HUES64 (cell line): ENCODE data around the gene SF3B1.
"Not testable (repeated sequence)": the region's sequence is repeated elsewhere in the genome, so short reads cannot be mapped to it uniquely, and the experiment has no call there.

Experiments used
- H3K27ac ChIP-seq: 2 replicates; pipeline ENCODE4 v1.7.0; 2013; ENCODE audit warnings: low read depth, low read length, inconsistent platforms
- H3K27me3 ChIP-seq: 2 replicates; pipeline ENCODE4 v1.6.1; 2013; ENCODE audit warnings: mild to moderate bottlenecking, low read length; ENCODE audit not compliant: insufficient read depth
- H3K36me3 ChIP-seq: 2 replicates; pipeline ENCODE4 v1.6.1; 2013; ENCODE audit warnings: mild to moderate bottlenecking, low read length; ENCODE audit not compliant: insufficient read depth
- H3K4me1 ChIP-seq: 2 replicates; pipeline ENCODE4 v1.6.1; 2013; ENCODE audit warnings: mild to moderate bottlenecking, low read length, moderate library complexity; ENCODE audit not compliant: insufficient read depth
- H3K4me3 ChIP-seq: 2 replicates; pipeline ENCODE4 v1.5.1; 2013; ENCODE audit warnings: mild to moderate bottlenecking, low read length, moderate library complexity
- H3K9ac ChIP-seq: 2 replicates; pipeline ENCODE4 v1.6.1; 2013; ENCODE audit warnings: mild to moderate bottlenecking, low read depth, low read length
- H3K9me3 ChIP-seq: 2 replicates; pipeline ENCODE4 v1.6.1; 2013; ENCODE audit warnings: low read depth, low read length; ENCODE audit not compliant: insufficient read depth
- WGBS: fragments of 150-250, 120-280 bp; methylation state at CpG from one replicate; pipeline ENCODE4 v1.1.7; 2013; ENCODE audit warnings: missing lambda C conversion rate; 5-methylcytosine and 5-hydroxymethylcytosine counted together

SF3B1 gene

GRCh38 chr2:197453914-197454398, 19.1 kb upstream of the SF3B1 start:
- peaks cover 11% of the 10 kb centered on the region; the same call in 1 of the 2 replicates for H3K4me1 ChIP-seq
- H3K4me3 ChIP-seq = peak overlapping the region; percentile 77
- no peaks in the 10 kb centered on the region for H3K9me3 ChIP-seq
- no peaks in the 10 kb centered on the region for H3K36me3 ChIP-seq
- no peaks in the 10 kb centered on the region for H3K27me3 ChIP-seq
- peak overlapping the region; percentile 68 for H3K9ac ChIP-seq
- H3K27ac ChIP-seq = peak overlapping the region; percentile 86
- 0% methylated on average over 7 of the region's 11 CpGs for WGBS

DNA sequence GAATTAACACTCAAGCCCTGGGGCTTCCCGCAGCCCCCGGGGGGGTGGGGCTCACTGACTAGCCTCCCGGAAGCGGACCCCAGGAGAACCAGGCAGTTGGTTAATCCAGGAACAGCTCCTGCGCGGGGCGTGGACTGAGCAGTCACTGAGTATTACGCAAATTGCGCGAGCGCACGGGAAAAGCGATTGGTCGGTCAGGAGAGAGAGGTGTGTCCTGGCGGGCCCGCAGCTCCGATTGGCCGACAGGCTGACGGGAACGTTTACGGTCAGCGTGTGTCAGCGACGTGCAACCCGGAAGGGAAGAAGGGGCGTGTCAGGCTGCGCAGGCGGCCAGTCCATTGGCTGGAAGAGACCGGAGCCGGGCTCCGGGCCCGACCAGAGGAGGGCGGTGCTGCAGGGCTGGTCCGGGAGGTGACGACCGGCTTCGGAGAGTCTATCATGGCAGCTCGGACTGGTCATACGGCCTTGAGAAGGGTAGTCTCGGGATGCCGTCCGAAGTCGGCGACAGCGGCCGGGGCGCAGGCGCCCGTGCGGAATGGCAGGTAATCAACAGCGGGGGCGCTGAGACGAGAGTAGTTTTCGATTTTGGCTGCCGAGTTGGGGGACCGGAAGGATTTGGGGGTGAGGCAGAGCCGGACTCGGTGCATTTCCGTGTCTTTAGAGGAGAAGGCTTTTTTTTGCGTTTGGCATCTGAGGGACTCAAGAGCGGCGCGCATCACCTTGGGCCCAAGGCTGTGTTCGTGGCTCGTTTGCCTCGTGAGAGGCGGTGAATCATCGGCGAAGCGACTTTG, 18.5 kb upstream of the SF3B1 start, which contains the start of gene COQ10B:
COQ10B (plus strand) TSS at position 430 of the 791 bp plus-strand sequence; CDS start at position 439, 9 bp downstream.
- H3K4me3 ChIP-seq = peak within 1 kb of the TSS; percentile 77
- no peaks in the 10 kb centered on the region for H3K36me3 ChIP-seq
- H3K9ac ChIP-seq = peak within 1 kb of the TSS; percentile 68
- no peaks in the 10 kb centered on the region for H3K27me3 ChIP-seq
- H3K4me1 ChIP-seq = peaks cover 11% of the 10 kb centered on the region; the same call in 1 of the 2 replicates
- under 1% methylated on average over 70 of the region's 70 CpGs for WGBS
- no peaks in the 10 kb centered on the region for H3K9me3 ChIP-seq
- H3K27ac ChIP-seq = peak within 1 kb of the TSS; percentile 86

DNA sequence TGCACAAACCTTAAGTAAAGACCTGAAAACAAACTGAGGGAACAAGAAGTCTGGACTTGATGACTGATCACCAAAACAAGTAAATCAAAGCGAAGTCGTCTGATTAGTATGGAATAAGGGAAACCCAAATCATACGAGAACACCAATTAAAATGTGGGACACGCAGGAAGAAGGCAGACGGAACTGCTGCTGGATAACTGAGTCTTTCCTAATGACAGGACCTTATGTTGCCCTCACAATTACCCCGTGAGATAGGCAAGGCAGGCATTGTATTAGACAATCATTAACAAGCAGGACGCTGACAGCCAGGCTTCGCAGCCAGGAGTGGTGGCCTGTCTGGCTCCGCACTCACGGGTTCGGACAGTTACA, 17.9 kb upstream of the SF3B1 start:
- WGBS = 16% methylated on average over 11 of the region's 11 CpGs
- Histone ChIP-seq H3K27ac (no peak overlapping the region; the same call in 1 of the 2 replicates), H3K9ac (peak overlapping the region; percentile 2; the same call in 1 of the 2 replicates)

GRCh38 chr2:197450935-197451358, 16.1 kb upstream of the SF3B1 start:
- not testable (repeated sequence) for H3K27ac ChIP-seq, H3K9me3 ChIP-seq, H3K4me3 ChIP-seq, H3K9ac ChIP-seq, H3K27me3 ChIP-seq, H3K36me3 ChIP-seq
- peaks cover 11% of the 10 kb centered on the region; the same call in 1 of the 2 replicates for H3K4me1 ChIP-seq
- WGBS = 90% methylated on average over 6 of the region's 6 CpGs

More for the DNA sequence above, 17.9 kb upstream of the SF3B1 start:
- no peaks in the 10 kb centered on the region for H3K9me3 ChIP-seq
- H3K27me3 ChIP-seq = no peaks in the 10 kb centered on the region
- H3K36me3 ChIP-seq = no peaks in the 10 kb centered on the region
- H3K4me1 ChIP-seq = peaks cover 11% of the 10 kb centered on the region; the same call in 1 of the 2 replicates
- H3K4me3 ChIP-seq = peak overlapping the region; percentile 77

GRCh38 chr2:197450465-197450864, 15.6 kb upstream of the SF3B1 start:
- no peaks in the 10 kb centered on the region for H3K9me3 ChIP-seq
- no peaks in the 10 kb centered on the region for H3K36me3 ChIP-seq
- H3K4me1 ChIP-seq = peaks cover 11% of the 10 kb centered on the region; the same call in 1 of the 2 replicates
- WGBS = 95% methylated on average over 25 of the region's 25 CpGs
- no peak overlapping the region for H3K27ac ChIP-seq
- no peaks in the 10 kb centered on the region for H3K27me3 ChIP-seq
- no peak overlapping the region for H3K9ac ChIP-seq
- no peak overlapping the region for H3K4me3 ChIP-seq

DNA sequence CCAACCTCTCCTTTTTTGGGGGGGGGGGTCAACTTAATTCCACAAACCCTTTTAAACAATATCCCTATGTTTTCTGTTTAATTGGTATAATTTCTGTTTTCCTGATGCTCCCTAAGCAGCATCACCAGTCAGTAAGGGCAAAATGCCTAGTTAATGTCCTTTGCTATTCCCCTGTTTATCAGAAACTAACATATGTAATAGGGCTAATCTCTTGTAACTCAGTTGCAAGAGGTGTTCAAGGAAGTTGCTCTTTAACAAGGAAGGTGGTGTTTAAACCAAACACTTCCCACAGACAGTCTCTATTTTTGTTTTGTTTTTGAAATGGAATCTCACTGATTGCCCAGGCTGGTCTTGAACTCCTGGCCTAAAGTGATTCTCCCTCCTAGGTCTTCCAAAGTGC, 12.0 kb upstream of the SF3B1 start:
- Histone ChIP-seq H3K9me3 (no peaks in the 10 kb centered on the region), H3K36me3 (no peaks in the 10 kb centered on the region), H3K27ac (no peak overlapping the region), H3K9ac (no peak overlapping the region), H3K4me3 (no peak overlapping the region), H3K27me3 (no peaks in the 10 kb centered on the region), H3K4me1 (no peaks in the 10 kb centered on the region)

GRCh38 chr2:197445746-197446145, 10.9 kb upstream of the SF3B1 start:
- WGBS = 100% methylated on average over 1 of the region's 1 CpG
- H3K36me3 ChIP-seq = no peaks in the 10 kb centered on the region

DNA sequence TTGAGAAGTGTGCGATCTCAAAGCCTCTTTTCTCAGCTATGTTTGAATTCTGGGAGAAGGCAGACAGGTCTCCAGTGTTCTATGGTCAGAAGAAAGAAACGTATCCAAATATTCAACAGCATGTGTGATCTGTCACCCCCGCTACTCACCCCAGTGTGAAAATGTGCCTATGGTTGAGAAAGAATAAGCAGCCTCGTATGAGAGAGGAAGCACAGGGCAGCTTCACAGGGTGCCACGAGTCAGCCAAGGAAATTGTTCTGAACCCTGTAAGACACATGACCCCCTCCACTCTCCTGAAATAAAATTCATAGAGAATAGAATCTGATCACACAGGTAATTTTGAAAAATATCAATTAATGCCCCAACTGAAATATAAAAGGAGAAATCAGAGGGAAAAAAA, 8.0 kb upstream of the SF3B1 start:
- Histone ChIP-seq H3K27ac (no peak overlapping the region), H3K9me3 (no peaks in the 10 kb centered on the region), H3K27me3 (no peaks in the 10 kb centered on the region), H3K4me3 (no peak overlapping the region), H3K9ac (no peak overlapping the region), H3K4me1 (no peaks in the 10 kb centered on the region), H3K36me3 (no peaks in the 10 kb centered on the region)
- WGBS = 86% methylated on average over 5 of the region's 5 CpGs

More at GRCh38 chr2:197445746-197446145, 10.9 kb upstream of the SF3B1 start:
- Histone ChIP-seq H3K4me3 (no peak overlapping the region), H3K9me3 (no peaks in the 10 kb centered on the region), H3K27me3 (no peaks in the 10 kb centered on the region), H3K9ac (no peak overlapping the region), H3K27ac (no peak overlapping the region), H3K4me1 (no peaks in the 10 kb centered on the region)

- Histone ChIP-seq H3K9ac (no peak overlapping the region), H3K4me3 (no peak overlapping the region), H3K9me3 (no peaks in the 10 kb centered on the region), H3K36me3 (no peaks in the 10 kb centered on the region), H3K27ac (no peak overlapping the region), H3K4me1 (peaks cover 12% of the 10 kb centered on the region), H3K27me3 (no peaks in the 10 kb centered on the region)
- 99% methylated on average over 2 of the region's 2 CpGs for WGBS
These were observed 2.6 kb upstream of the SF3B1 start for GRCh38 chr2:197437380-197437779.

DNA sequence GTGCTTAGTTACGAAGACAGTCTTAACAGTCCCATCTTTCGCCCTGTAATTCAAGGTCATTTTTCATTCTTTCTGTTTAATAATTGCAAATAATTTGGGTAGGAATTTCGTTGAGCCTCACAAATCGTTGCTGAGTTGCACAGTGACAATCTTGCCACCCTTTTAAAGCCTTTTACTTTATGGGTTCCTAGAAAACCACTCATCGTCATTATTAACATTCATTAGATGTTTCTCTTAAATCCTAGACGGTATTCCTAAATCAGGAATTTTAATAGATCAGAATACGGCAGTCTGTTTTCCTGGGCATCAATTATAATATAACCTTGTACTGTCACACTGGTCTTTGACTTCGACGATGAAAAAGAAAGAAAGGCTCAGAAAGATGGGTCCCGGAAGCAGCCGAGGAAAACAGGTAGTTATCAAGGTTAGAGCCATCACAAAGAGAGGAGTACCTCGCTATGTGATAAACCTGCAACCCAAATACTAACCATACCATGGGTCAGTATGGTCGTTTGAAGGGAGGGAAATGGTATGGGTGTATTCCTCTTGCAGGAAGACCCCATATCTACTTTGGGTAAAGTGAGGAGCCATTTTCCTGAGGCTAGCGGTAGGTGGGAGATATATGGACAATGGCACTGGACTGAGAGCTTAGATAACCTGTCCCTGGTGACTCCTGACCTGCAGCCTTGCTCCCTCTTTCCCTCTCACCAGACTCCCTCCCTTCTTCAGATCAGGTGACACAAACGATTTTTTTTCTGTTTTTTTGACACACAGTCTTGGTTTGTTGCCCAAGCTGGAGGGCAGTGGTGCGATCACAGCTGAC, 981 bp upstream of the SF3B1 start:
- H3K27ac ChIP-seq = peak overlapping the region; percentile 76
- no peaks in the 10 kb centered on the region for H3K9me3 ChIP-seq
- no peaks in the 10 kb centered on the region for H3K27me3 ChIP-seq
- peak overlapping the region; percentile 99 for H3K9ac ChIP-seq
- peaks cover 20% of the 10 kb centered on the region for H3K4me1 ChIP-seq
- no peaks in the 10 kb centered on the region for H3K36me3 ChIP-seq
- peak overlapping the region; percentile 87 for H3K4me3 ChIP-seq
- 53% methylated on average over 13 of the region's 16 CpGs for WGBS
